Measurements from ENCODE around the gene PIGQ. TPM values are rescaled to one million over a fixed set of nuclear protein-coding genes. Genes with fewer than 3 reads are reported as not detected.

PIGQ gene
- total RNA-seq, 1 donor, result 29.1 TPM

- H3K4me3 ChIP-seq (ENCODE audit: low read depth, low read length), result no peak overlapping the region
- no peak for DNase-seq (ENCODE audit: low read depth)
Measured at GRCh38 chr16:610513-611381, 41.0 kb downstream of the PIGQ start.

DNA sequence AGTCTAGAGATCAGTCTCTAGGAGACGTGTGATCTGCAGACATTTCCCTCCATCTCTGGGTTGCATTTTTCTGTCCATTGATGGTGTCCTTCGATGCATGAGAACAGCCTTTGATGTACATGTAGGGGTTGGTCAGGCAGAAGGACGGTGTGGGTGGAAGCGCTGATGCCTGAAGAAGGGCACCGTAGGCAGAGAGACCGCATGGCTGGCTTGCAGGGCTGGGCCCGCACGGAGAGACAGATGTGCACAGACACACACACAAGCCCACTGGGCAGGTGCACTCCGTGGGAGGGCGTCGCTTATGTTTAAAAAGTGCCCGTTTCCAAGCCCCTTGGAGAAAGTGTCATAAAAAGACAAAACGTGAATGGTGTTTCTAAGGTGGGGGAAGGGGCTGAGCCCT is 45.4 kb downstream of the PIGQ start:
- no peak for TF ChIP-seq CTCF (IDR thresholded peaks at IDR 0.05; ENCODE audit: insufficient read depth, low read length)
- no peak overlapping the region for H3K4me3 ChIP-seq (ENCODE audit: low read depth, low read length)
- DNase-seq (ENCODE audit: low read depth), result no peak

More at GRCh38 chr16:610513-611381, 41.0 kb downstream of the PIGQ start:
- peak; percentile 43 for TF ChIP-seq CTCF (IDR thresholded peaks at IDR 0.05; ENCODE audit: insufficient read depth, low read length)

DNA sequence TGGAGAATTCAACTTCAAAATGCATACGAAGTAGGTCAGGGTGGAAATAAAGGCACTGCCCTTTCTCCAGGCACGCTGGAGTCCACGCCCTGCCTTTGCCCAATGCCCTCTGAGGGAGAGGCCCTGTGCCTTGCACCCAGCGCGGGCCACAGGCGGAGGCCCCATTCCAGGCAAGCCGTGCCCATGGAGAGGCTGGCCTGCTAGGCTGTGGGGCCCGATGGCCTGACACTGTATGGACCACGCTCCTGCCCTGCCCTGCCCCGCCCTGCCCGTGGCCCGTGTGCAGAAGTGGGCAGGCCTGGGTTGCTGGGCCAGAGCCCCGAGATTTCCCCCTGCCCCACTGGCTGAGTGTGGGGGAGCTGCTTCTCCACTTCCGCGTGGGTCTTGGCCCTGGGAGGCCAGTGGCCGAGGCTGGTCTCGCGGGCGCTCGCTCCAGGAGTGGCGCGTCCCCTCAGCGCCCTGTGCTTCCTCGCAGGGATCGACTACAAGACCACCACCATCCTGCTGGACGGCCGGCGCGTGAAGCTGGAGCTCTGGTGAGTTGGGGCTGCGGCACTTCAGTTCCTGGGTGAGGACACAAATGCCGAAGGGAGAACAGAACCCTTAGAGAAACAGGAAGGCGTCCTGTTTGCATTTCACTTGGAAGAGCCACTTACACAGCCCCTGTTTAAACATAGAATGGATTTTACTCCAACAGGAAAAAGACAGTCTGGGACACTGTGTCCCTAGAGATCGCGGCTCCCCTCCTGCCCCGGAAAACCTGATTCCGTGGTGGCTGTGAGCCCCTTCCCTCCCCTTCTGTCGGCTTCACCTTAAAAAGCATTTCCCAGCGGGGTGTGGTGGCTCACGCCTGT is 47.2 kb downstream of the PIGQ start:
- no peak for TF ChIP-seq CTCF (IDR thresholded peaks at IDR 0.05; ENCODE audit: insufficient read depth, low read length)
- DNase-seq (ENCODE audit: low read depth), result no peak
- no peak overlapping the region for H3K4me3 ChIP-seq (ENCODE audit: low read depth, low read length)

DNA sequence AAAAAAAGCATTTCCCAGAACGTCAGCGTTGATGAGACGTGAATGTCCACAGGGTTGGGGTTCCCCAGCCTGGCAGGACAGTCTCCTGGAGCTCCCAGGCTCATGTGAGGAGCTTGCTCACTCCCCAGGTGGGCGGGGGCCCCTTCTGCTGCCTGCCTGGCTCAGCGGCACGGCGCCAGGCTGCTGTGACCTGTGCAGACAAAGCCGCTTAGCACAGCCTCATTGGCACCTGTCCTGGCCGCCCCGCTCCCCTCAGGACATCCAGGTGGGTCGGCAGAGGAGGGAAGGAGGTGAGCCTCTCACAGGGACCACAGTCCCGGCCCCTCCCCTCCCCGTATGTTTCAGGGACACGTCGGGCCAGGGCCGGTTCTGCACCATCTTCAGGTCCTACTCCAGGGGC is 48.1 kb downstream of the PIGQ start:
- TF ChIP-seq CTCF (IDR thresholded peaks at IDR 0.05; ENCODE audit: insufficient read depth, low read length), result no peak
- no peak for DNase-seq (ENCODE audit: low read depth)
- H3K4me3 ChIP-seq (ENCODE audit: low read depth, low read length), result no peak overlapping the region

- TF ChIP-seq CTCF (IDR thresholded peaks at IDR 0.05; ENCODE audit: insufficient read depth, low read length), result no peak
- H3K4me3 ChIP-seq (ENCODE audit: low read depth, low read length), result no peak overlapping the region
- DNase-seq (ENCODE audit: low read depth), result no peak
Measured at GRCh38 chr16:619476-620100, 49.8 kb downstream of the PIGQ start.

GRCh38 chr16:620700-621525 is 51.1 kb downstream of the PIGQ start:
- peak; percentile 15 for DNase-seq (ENCODE audit: low read depth)
- TF ChIP-seq CTCF (IDR thresholded peaks at IDR 0.05; ENCODE audit: insufficient read depth, low read length), result no peak
- H3K4me3 ChIP-seq (ENCODE audit: low read depth, low read length), result no peak overlapping the region
